GM10266 (cell line): ENCODE measurements around the gene ALG1L2.
"Not testable (repeated sequence)": the region's sequence is repeated elsewhere in the genome, so short reads cannot be mapped to it uniquely, and the experiment has no call there.

Source experiments
- DNase-seq: peaks from one replicate; pipeline ENCODE4 v3.0.0; 2012; ENCODE audit errors: extremely low spot score
- TF ChIP-seq, protein P1 (sequence below): IDR thresholded peaks from 2 replicates; pipeline ENCODE4 v1.5.1; 2012; ENCODE audit warnings: mild to moderate bottlenecking, low read depth; ENCODE audit not compliant: control insufficient read depth, insufficient read depth; ENCODE audit errors: missing control alignments

ALG1L2 gene

DNA sequence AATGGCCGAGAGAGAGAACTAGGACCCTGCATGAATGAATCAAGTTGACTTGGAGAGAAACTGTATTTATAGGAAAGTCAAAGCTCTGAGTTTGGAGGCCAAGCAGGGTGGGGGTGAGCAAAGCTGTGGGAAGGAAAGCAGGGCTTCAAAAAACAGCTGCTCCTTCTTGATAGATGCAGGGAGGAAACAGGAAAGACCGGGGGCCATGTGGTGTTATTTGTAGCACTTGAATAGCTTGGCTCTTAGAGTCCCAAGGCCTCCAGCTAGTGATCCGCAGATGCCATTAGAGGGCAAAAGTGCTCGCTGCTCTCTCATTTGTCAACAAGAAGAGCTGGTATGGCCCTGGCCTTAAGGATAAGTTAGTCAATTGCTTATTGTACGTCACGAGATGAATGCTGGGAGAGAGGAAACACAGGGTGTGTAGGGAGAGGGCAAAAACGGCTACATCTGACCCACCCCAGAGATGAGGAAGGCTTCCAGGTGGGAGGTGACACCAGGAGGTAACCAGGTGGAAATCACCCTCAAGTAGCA lies at the start of gene ALG1L2:
TSS of gene ALG1L2 (plus strand) at position 481 of the 531 bp plus-strand sequence. CDS start 186 bp downstream, outside the sequence.
- TF ChIP-seq, protein P1, sequence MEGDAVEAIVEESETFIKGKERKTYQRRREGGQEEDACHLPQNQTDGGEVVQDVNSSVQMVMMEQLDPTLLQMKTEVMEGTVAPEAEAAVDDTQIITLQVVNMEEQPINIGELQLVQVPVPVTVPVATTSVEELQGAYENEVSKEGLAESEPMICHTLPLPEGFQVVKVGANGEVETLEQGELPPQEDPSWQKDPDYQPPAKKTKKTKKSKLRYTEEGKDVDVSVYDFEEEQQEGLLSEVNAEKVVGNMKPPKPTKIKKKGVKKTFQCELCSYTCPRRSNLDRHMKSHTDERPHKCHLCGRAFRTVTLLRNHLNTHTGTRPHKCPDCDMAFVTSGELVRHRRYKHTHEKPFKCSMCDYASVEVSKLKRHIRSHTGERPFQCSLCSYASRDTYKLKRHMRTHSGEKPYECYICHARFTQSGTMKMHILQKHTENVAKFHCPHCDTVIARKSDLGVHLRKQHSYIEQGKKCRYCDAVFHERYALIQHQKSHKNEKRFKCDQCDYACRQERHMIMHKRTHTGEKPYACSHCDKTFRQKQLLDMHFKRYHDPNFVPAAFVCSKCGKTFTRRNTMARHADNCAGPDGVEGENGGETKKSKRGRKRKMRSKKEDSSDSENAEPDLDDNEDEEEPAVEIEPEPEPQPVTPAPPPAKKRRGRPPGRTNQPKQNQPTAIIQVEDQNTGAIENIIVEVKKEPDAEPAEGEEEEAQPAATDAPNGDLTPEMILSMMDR, result no peak
- no peak for DNase-seq

DNA sequence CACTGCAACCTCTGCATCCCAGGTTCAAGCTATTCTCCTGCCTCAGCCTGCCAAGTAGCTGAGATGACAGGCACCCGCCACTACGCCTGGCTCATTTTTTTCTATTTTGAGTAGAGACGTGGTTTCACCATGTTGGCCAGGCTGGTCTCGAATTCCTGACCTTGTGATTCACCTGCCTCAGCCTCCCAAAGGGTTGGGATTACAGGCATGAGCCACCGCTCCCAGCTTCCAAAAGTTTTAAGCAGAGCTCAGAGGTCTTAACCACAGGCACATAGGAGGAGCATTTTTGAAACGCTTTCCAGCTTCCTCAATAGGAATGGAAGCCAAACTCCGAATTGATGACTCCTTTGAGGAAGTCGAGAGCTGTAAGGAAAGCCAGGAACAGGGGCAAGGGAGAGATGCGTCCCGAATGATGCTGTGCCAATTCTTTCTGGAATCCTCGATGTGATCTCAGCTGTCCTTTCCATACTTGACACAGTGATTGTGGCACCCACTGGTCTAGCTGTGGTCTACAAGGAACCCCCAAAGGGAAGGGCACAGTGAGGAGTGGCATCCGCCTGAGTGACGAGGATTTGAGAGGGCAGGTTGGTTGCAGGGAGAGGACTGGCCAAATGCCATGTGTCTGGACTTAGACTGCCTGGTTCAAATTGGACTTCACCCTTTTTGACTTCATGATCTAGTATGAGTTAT lies 44.4 kb upstream of the ALG1L2 start:
- DNase-seq, result not testable (repeated sequence)

- not testable (repeated sequence) for DNase-seq
These were observed 38.9 kb upstream of the ALG1L2 start for GRCh38 chr3:130042736-130043135.

DNA sequence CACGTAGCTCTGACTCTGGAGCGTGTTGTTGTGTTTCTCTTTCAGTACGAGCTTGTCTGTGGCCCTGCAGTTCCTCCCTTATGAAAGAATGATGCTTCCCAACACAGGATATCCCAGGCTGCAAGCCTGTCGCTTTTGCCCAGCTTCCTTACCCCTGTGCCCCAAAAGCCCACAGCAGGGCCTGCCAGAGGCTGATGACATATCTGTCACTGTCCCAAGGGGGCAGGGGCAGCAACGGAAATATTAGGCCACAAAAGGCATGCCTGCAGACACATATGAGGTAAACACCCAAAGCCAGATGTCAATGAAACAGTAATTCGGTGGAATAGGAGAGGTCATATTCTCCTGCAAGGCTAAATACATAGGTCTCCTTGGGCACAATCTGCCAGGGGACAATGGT lies 38.0 kb upstream of the ALG1L2 start:
- not testable (repeated sequence) for DNase-seq

DNA sequence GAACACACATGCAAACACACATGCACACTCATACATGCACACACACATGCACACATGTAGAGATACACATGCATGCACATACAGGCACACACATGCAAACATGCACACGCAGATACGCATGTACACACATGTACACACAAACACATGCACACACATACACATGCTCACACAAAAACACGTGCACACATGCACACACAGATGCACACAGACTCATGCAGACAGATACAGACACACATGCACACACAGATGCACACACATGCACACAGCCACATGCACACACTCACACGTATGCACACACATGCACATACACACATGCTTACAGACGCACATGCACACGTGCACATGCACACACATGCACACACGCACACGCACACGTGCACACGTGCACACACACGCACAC lies 37.3 kb upstream of the ALG1L2 start:
- no peak for DNase-seq
- TF ChIP-seq, protein P1, result no peak

GRCh38 chr3:130048726-130049125 lies 32.9 kb upstream of the ALG1L2 start:
- DNase-seq, result no peak
- TF ChIP-seq, protein P1, result no peak

DNA sequence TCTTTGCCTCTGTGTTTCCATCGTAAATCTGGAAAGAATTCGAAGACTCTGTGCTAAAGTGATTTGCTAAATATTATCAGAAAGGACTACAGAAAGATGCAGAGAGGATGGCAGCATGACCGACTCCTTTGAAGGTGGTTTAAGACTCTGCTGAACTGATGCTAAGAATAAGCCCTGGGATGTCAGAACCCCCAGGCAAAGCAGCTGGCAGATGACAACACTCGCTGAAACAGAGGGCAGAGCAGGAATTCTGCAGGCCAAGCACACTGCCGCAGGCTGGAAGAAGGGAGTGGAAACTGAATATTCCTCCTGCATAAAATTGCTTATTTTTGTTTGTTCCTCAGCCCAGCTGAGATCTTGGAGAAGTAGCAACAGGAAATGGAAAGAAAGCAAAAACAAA lies 29.3 kb upstream of the ALG1L2 start:
- not testable (repeated sequence) for DNase-seq

- not testable (repeated sequence) for DNase-seq
These were observed 28.7 kb upstream of the ALG1L2 start for GRCh38 chr3:130052965-130053364.

DNA sequence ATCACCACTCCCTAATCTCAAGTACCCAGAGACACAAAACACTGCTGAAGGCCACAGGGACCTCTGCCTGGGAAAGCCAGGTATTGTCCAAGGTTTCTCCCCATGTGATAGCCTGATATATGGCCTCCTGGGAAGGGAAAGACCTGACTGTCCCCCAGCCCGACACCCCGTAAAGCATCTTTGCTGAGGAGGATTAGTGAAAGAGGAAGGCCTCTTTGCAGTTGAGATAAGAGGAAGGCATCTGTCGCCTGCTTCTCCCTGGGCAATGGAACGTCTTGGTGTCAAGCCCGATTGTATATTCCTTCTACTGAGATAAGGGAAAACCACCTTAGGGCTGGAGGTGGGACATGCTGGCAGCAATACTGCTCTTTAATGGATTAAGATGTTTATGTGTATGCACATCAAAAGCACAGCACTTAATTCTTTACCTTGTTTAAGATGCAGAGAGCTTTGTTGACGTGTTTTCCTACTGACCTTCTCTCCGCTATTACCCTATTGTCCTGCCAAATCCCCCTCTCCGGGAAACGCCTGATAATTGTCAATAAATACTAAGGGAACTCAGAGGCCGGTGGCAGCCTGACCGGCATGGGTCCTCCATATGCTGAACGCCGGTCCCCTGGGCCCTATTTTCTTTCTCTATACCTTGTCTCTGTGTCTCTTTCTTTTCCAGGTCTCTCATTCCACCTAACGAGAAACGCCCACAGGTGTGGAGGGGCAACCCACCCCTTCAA lies 23.9 kb upstream of the ALG1L2 start:
- DNase-seq, result not testable (repeated sequence)

DNA sequence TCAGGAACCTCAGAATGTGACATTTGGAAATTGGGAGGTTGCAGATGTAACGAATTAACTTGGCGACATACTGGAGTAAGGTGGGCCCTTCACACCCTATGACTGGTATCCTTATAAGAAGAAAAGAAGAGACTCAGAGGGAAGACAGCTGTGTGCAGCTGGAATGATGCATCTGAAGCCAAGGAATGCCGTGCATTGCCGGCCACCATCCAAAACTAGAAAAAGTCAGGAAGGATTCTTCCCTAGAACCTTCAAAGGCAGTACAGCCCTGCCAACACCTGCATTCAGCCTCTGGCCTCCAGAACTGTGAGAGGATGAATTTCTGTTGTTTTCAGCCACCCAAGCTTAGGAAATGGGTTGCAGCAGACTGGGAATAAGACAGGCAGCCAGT lies 23.4 kb upstream of the ALG1L2 start:
- DNase-seq, result not testable (repeated sequence)

DNA sequence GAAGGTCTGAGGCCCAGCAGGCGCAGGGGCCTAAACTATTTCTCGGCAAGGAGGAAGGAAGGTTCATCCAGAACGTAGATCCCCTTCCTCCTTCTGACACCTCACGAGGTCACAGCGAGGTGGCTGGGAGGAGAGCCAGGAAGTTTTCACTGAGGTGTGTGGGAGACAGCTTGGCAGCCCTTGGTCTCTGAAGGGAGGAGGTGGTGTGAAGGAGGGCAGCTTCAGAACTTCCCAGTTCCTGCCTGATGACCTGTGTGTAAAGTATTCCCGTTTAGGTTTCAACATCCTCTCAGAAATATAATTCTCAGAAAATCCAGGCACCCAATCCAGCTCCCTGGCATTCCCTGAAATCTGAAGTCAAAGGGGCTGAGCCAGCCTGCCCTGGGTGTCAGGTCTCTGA lies 22.9 kb upstream of the ALG1L2 start:
- DNase-seq, result not testable (repeated sequence)

DNA sequence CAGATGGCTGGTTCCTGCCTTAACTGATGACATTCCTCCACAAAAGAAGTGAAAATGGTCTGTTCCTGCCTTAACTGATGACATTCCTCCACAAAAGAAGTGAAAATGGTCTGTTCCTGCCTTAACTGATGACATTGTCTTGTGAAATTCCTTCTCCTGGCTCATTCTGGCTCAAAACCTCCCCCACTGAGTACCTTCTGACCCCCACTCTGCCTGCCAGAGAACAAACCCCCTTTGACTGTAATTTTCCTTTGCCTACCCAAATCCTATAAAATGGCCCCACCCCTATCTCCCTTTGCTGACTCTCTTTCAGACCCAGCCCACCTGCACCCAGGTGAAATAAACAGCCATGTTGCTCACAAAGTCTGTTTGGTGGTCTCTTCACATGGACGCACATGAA lies 22.5 kb upstream of the ALG1L2 start:
- DNase-seq, result not testable (repeated sequence)
